Measurements from ENCODE around the gene AMBRA1. TPM values are rescaled to one million over a fixed set of nuclear protein-coding genes. Genes with fewer than 3 reads are reported as not detected.

The AMBRA1 gene
- total and polyA plus RNA-seq, 12 donors, result 5.2 to 23.3 (median 16.0) TPM

DNA sequence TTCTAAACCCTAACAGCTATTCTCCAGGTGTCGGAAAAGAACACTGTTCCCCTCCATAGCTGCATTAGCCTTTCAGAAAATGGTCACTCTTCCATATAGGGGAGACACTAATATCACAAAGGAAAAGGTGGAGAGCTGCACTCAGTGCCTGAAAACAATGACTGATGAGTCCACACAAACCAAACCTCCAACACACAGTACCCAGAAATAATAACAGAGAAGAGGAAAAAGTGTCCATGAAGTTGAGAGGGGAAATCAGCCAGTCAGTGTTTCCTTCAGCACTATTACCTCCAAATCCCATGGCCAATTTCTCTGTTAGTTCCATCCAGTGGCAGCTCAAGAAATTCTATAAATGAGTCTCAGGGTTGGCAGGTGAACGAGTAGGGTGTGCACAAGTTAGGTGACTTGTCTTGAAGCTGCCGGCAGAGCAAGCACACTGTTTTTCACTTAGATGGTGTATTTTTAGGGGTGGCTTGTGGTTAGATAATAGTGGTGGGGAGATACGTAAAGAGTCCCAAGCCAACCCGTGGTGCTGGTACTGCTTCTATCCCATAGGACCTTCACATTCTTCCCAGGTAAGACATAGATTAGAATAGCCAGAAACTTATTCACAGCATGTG, 117.8 kb downstream of the AMBRA1 start:
- intact Hi-C loops (cut with DNase I), result no loop called here
- peaks cover 0 to 3% (median 0%) of the 10 kb centered on the region in 9 donors for H3K36me3 ChIP-seq
- TF ChIP-seq, protein P1, sequence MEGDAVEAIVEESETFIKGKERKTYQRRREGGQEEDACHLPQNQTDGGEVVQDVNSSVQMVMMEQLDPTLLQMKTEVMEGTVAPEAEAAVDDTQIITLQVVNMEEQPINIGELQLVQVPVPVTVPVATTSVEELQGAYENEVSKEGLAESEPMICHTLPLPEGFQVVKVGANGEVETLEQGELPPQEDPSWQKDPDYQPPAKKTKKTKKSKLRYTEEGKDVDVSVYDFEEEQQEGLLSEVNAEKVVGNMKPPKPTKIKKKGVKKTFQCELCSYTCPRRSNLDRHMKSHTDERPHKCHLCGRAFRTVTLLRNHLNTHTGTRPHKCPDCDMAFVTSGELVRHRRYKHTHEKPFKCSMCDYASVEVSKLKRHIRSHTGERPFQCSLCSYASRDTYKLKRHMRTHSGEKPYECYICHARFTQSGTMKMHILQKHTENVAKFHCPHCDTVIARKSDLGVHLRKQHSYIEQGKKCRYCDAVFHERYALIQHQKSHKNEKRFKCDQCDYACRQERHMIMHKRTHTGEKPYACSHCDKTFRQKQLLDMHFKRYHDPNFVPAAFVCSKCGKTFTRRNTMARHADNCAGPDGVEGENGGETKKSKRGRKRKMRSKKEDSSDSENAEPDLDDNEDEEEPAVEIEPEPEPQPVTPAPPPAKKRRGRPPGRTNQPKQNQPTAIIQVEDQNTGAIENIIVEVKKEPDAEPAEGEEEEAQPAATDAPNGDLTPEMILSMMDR (IDR thresholded peaks at IDR 0.05), result no peak
- ATAC-seq (no peak), DNase-seq (no peak)
- WGBS, 2 donors, result 88 to 90% methylated on average over 5 of the region's 5 CpGs
- no peaks in the 10 kb centered on the region for H3K9me3 ChIP-seq
- H3K4me3 ChIP-seq, result no peak overlapping the region
- H3K4me1 ChIP-seq, result peaks cover 7 to 39% (median 16%) of the 10 kb centered on the region in 9 donors
- H3K27me3 ChIP-seq, result no peaks in the 10 kb centered on the region
- no peak overlapping the region for H3K27ac ChIP-seq

DNA sequence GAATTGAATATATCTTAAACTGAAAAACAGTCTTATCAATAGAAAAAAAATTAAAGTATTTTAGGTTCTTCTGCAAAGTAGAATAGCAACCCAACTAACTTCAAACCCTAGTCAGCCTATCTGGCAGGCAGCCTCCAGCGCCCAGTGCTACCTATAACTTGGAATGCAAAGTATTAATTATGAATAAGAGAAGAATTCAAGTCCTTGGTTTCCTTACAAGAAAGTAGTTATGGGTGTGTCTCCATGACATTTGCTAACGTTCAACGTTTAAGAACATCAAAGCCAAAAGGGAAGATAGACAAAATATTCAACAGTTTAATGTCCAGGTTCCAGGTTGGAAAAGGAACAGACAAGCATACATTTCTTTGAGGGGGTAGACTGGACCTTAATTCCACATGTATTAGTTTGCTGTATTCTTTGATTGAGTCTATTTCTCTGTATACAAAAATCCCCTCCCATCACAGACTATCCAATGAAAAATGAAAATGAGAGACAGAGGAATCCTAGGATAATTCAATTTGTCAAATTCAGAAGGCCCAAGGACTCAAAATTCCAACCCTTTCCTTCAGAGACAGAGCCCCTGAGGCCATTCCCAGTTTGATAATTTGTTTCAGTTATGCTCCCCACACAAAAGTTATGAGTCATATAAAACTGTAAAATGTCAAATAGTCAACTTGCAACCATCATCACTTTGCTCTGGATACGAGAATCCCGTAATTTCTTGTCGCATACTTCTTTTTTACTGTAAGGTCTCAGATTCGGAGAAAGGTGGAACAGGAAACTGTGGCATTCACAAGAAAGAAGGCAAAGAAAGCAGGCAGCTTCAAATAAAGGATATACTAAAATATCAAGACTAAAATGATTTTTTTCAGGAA, 118.5 kb downstream of the AMBRA1 start:
- no peak for DNase-seq
- no peak overlapping the region for H3K27ac ChIP-seq
- H3K4me3 ChIP-seq, result no peak overlapping the region
- WGBS, 2 donors, result 85 to 89% methylated on average over 7 of the region's 7 CpGs
- H3K36me3 ChIP-seq, result peaks cover 0 to 3% (median 0%) of the 10 kb centered on the region in 9 donors
- TF ChIP-seq, protein P1 (IDR thresholded peaks at IDR 0.05), result no peak
- peaks cover 6 to 32% (median 16%) of the 10 kb centered on the region in 9 donors for H3K4me1 ChIP-seq
- H3K27me3 ChIP-seq, result no peaks in the 10 kb centered on the region
- no peaks in the 10 kb centered on the region for H3K9me3 ChIP-seq
- ATAC-seq, result no peak
- intact Hi-C loops (cut with DNase I), result no loop called here

DNA sequence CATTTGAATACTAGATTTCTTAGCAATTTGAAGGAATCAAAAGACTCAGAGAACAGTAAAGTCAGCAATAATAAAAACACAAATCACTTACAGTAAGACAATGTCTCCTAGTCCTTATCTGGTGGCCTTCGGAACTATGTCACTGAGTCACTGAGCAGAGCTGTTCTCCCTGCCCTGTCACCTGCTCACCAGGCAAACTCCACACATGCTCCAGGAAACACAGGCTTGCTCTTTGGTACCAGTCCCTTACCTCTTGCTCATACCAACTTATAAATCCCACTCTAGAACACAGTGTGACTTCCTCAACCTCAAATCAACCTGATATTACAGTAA, 121.2 kb downstream of the AMBRA1 start:
- Histone ChIP-seq H3K27me3 (no peaks in the 10 kb centered on the region), H3K27ac (peak overlapping the region in 1 of 10 donors; percentile 3), H3K4me3 (no peak overlapping the region), H3K4me1 (peaks cover 4 to 23% (median 16%) of the 10 kb centered on the region in 9 donors), H3K36me3 (peaks cover 0 to 15% (median 0%) of the 10 kb centered on the region in 9 donors), H3K9me3 (no peaks in the 10 kb centered on the region)
- intact Hi-C loops (cut with DNase I), result no loop called here
- DNase-seq (no peak), ATAC-seq (peak in 7 of 8 donors; percentile 25 to 98 (median 85))
- WGBS, 2 donors, result 44 to 58% methylated on average over 1 of the region's 1 CpG
- TF ChIP-seq, protein P1 (IDR thresholded peaks at IDR 0.05), result no peak

DNA sequence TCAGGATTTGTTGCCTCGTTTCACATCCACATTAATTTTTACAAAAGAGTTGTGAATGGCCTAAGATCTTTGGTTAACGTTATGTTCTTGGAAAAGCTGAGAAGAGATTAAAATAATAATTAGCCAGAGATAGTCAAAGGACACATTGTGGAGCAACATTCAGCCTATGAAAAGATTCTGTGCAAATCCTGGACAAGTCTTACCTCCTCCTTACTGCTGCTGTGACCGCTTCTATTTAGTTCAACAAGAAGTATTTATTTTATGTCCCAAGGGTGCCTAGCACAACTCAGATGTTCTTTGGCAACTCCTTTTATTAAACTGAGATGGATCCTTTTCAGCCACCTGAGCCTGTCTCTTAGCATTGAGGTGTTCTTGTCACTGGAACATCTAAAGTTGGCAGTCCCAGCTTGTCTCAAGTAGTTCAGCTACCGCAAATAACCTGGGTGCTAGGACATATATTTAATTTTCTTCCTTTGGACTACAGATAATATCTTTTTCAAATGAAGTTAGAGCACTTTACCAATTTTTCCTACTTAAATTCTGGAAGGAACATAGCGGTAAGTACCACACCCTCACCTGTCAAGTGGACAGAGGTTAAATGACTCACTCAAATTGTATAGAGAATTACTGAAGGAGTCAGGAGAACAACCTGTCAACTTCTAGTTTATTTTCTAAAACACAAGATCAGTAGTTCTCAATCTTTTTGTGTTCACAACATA, 121.7 kb downstream of the AMBRA1 start:
- intact Hi-C loops (cut with DNase I), result no loop called here
- TF ChIP-seq, protein P1 (IDR thresholded peaks at IDR 0.05), result no peak
- H3K4me1 ChIP-seq, result peaks cover 4 to 23% (median 16%) of the 10 kb centered on the region in 9 donors
- no peak overlapping the region for H3K27ac ChIP-seq
- H3K9me3 ChIP-seq, result no peaks in the 10 kb centered on the region
- no peak overlapping the region for H3K4me3 ChIP-seq
- no peaks in the 10 kb centered on the region for H3K27me3 ChIP-seq
- no peak for DNase-seq
- peak in 2 of 8 donors; percentile 24 to 32 for ATAC-seq
- peaks cover 0 to 18% (median 0%) of the 10 kb centered on the region in 9 donors for H3K36me3 ChIP-seq
- 70 to 73% methylated on average over 5 of the region's 5 CpGs for WGBS, 2 donors
